Omental fat pad (tissue), 4 donors: ENCODE measurements around the gene SLC28A1. TPM values are rescaled to one million over a fixed set of nuclear protein-coding genes. Genes with fewer than 3 reads are reported as not detected.
A peak's percentile ranks its signal among the peaks of the same experiment; 100 is the strongest.

Experiments
- ATAC-seq: fragments of 150-250 bp; one replicate; pipeline ENCODE4 v1.9.1; 2016; ENCODE audit warnings: mild to moderate bottlenecking, moderate library complexity; ENCODE audit not compliant: low FRiP score
- DNase-seq: peaks from one replicate; pipeline ENCODE4 v3.0.0-alpha.2; 2019; ENCODE audit warnings: low spot score
- CTCF ChIP-seq, 3 donors: fragments of 450-650 bp; IDR thresholded peaks; one replicate each; pipeline ENCODE4 v1.5.1; 2016 to 2017; ENCODE audit warnings: antibody characterized with exemption in 3 of 3, mild to moderate bottlenecking in 3 of 3, moderate library complexity in 2 of 3
- small RNA-seq: library from RNA; depleted of rRNA; stranded (forward); fragments of <200 nt; gene quantifications from one replicate; pipeline ENCODE3, GENCODE V24; 2016
- total RNA-seq, 4 donors: library from RNA; depleted of rRNA; stranded (reverse); fragments of >200 nt; gene quantifications; one replicate each; pipeline ENCODE4 v1.1.0, GENCODE V29; 2016

The SLC28A1 gene
- total RNA-seq, 4 donors from 2014 or later = not detected

GRCh38 chr15:84990507-84990906 is 106.0 kb downstream of the SLC28A1 start:
- TF ChIP-seq CTCF (IDR thresholded peaks at IDR 0.05) = no peak

GRCh38 chr15:84991014-84991712 is 106.7 kb downstream of the SLC28A1 start:
- ATAC-seq = no peak
- no peak for TF ChIP-seq CTCF (IDR thresholded peaks at IDR 0.05)
- no peak for DNase-seq

More at GRCh38 chr15:84990507-84990906, 106.0 kb downstream of the SLC28A1 start:
- DNase-seq (no peak), ATAC-seq (no peak)

- no peak for TF ChIP-seq CTCF (IDR thresholded peaks at IDR 0.05)
- peak; percentile 91 for ATAC-seq
- no peak for DNase-seq
Observed at GRCh38 chr15:84992157-84992944, 107.9 kb downstream of the SLC28A1 start.

Small RNA genes within 50 kb of the gene (small RNA-seq; reads per million reads assigned to genes)
- not detected for gene RF00402
- not detected for gene RNU6-339P
- gene RNU6-796P = not detected

Other genes starting within 250 kb of the SLC28A1 start
- 10 to 100 TPM; 13.7 to 26.8 (median 20.4) TPM for gene WDR73, start 230.4 kb upstream of the SLC28A1 start, total RNA-seq
- 10 to 100 TPM; 18.4 to 89.3 (median 29.9) TPM for gene NMB, start 226.5 kb upstream of the SLC28A1 start, total RNA-seq
- gene SEC11A, start 168.5 kb upstream of the SLC28A1 start, total RNA-seq = 100 to 1,000 TPM; 131 to 191 (median 149) TPM
- gene ZNF592, start 136.1 kb upstream of the SLC28A1 start, total RNA-seq = 10 to 100 TPM; 13.7 to 22.8 (median 20.0) TPM
- gene ALPK3, start 67.3 kb upstream of the SLC28A1 start, total RNA-seq = 1 to 10 TPM; 3.1 to 7.7 (median 3.8) TPM
- gene PDE8A, start 97.2 kb downstream of the SLC28A1 start, total RNA-seq = 10 to 100 TPM; 61.0 to 86.5 (median 79.0) TPM